ENCODE data around the gene C14orf132. TPM values are rescaled to one million over a fixed set of nuclear protein-coding genes. Genes with fewer than 3 reads are reported as not detected.

The C14orf132 gene
- total and polyA plus RNA-seq, 2 of the 4 experiments (the other 2 are of a cell fraction) = 6.3 to 13.5 TPM

- Histone ChIP-seq H3K9ac (ENCODE audit: low read depth, low read length) (no peak overlapping the region), H3K79me1 (ENCODE audit: low read depth in 1 of 2, low read length in 2 of 2) (peaks cover 2 to 22% of the 10 kb centered on the region in 2 experiments; a peak in 2 of 4 replicates), H4K8ac (ENCODE audit: low read depth in 2 of 2, low read length in 2 of 2) (no peak overlapping the region), H3K18ac (ENCODE audit: low read depth, low read length) (no peak overlapping the region), H3K36me3 (ENCODE audit: control insufficient read depth, insufficient read depth, low read length) (peaks cover 29% of the 10 kb centered on the region), H2BK20ac (ENCODE audit: low read depth, low read length) (no peak overlapping the region), H3K27me3 (ENCODE audit: control insufficient read depth, insufficient read depth, low read length) (no peaks in the 10 kb centered on the region), H3K9me3 (ENCODE audit: control insufficient read depth, insufficient read depth, low read length) (no peaks in the 10 kb centered on the region), H3K4me3 (ENCODE audit: insufficient read depth, low read depth, low read length) (no peak overlapping the region), H2AFZ (replicated peaks; ENCODE audit: low read length, poor library complexity) (no peak overlapping the region), H4K20me1 (ENCODE audit: insufficient read depth, low read length) (no peaks in the 10 kb centered on the region), H2BK5ac (ENCODE audit: low read depth, low read length, poor library complexity, severe bottlenecking) (no peak overlapping the region), H4K5ac (ENCODE audit: low read depth, low read length) (no peak overlapping the region), H3K27ac (ENCODE audit: insufficient read depth, low read length) (no peak overlapping the region), H2BK120ac (ENCODE audit: low read depth, low read length) (no peak overlapping the region), H3K4ac (ENCODE audit: low read depth, low read length) (no peak overlapping the region), H3K9me1 (ENCODE audit: insufficient read depth, low read length) (peaks cover 12% of the 10 kb centered on the region), H2AK5ac (ENCODE audit: low read depth, low read length) (no peak overlapping the region), H4K91ac (ENCODE audit: insufficient read depth, low read depth, low read length) (no peak overlapping the region), H3K14ac (replicated peaks; ENCODE audit: low read depth, low read length) (no peak overlapping the region), H3K56ac (ENCODE audit: extremely low read depth, insufficient read depth, low read length) (no peak overlapping the region), H3K23ac (ENCODE audit: low read depth, low read length) (no peak overlapping the region), H3K4me1 (ENCODE audit: control insufficient read depth, insufficient read depth, low read length) (peaks cover 9% of the 10 kb centered on the region), H2AK9ac (replicated peaks; ENCODE audit: low read depth, low read length, poor library complexity) (no peak overlapping the region), H3K4me2 (ENCODE audit: low read depth, low read length) (no peak overlapping the region), H2BK15ac (ENCODE audit: low read depth, low read length) (no peak overlapping the region)
- BruUV-seq (replicated peaks) = no TSS peak
- ChIA-PET CTCF (no interaction called here), POLR2A (ENCODE audit: unreplicated experiment) (no interaction called here)
- intact Hi-C loops (cut with micrococcal nuclease) = no loop called here
- TF ChIP-seq ELK1 (IDR thresholded peaks at IDR 0.05; ENCODE audit: borderline replicate concordance, low read depth, low read length) = no peak
- in situ Hi-C loops (cut with MboI; ENCODE audit: low sequenced_read_pairs) = no loop called here
- WGBS, 2 experiments (ENCODE audit: extremely low coverage in 2 of 2, insufficient read length in 1 of 2) = 100% methylated on average over 1 of the region's 7 CpGs; no CpG with 5 or more reads in 1 of the 2 experiments
- ATAC-seq (ENCODE audit: low read depth) = no peak
- dilution Hi-C loops (cut with HindIII; ENCODE audit: low sequenced_read_pairs, unreplicated experiment) = no loop called here
- DNase-seq = no peak
Observed at GRCh38 chr14:96088911-96089310, 49.7 kb downstream of the C14orf132 start.
